ENCODE results near the gene MED1.

GRCh38 chr17:39365872-39366271 lies 85.2 kb downstream of the MED1 start:
- TF ChIP-seq CTCF (IDR thresholded peaks at IDR 0.05) (no peak), ZFX (IDR thresholded peaks at IDR 0.05; ENCODE audit: borderline replicate concordance) (no peak)

All from 22Rv1 (cell line).